Gastroesophageal sphincter (tissue), 4 donors: ENCODE data around the gene NID2. TPM values are rescaled to one million over a fixed set of nuclear protein-coding genes. Genes with fewer than 3 reads are reported as not detected.

Experiments
- total RNA-seq, 4 donors: library from RNA; depleted of rRNA; stranded (reverse); fragments of >200 nt; gene quantifications; one replicate each; pipeline ENCODE4 v1.1.0, GENCODE V29; 2016

The NID2 gene
- total RNA-seq, 4 donors from 2014 or later = 35.0 to 71.9 (median 63.3) TPM

Other genes starting within 250 kb of the NID2 start
- 10 to 100 TPM; 15.7 to 21.2 (median 17.8) TPM for gene GNG2, start 208.4 kb downstream of the NID2 start, total RNA-seq
- gene RTRAF, start 79.5 kb downstream of the NID2 start, total RNA-seq = 100 to 1,000 TPM in 1 of 4 donors, 10 to 100 TPM in 3; 72.2 to 109 (median 84.7) TPM
- 1 to 10 TPM in 2 of 4 donors, under 1 TPM in 2; 0.50 to 2.0 (median 0.90) TPM for gene PTGDR, start 198.6 kb upstream of the NID2 start, total RNA-seq
- gene PTGER2, start 245.3 kb upstream of the NID2 start, total RNA-seq = 10 to 100 TPM in 2 of 4 donors, 1 to 10 TPM in 2; 4.8 to 24.2 (median 9.0) TPM